K562 (cell line): ENCODE data around the gene TEDC1. TPM values are rescaled to one million over a fixed set of nuclear protein-coding genes. Genes with fewer than 3 reads are reported as not detected.

Experiments
- ATAC-seq: fragments of 200-7000 bp; cut with Tn5 transposase; 3 replicates; pipeline ENCODE4 v1.9.1; 2020; ENCODE audit warnings: moderate library complexity
- BruUV-seq: library from RNA; stranded (reverse); fragments of 400-500 nt; replicated peaks from 2 replicates; lab custom pipeline; 2021; lab: Mats Ljungman, UMichigan
- CTCF ChIA-PET: fragments of 300-600 bp; formaldehyde crosslinking; extraction: SDS; loops from one replicate; lab custom pipeline; 2021; ENCODE audit warnings: low intra/inter-chr PET ratio; lab: Yijun Ruan, JAX
- POLR2A ChIA-PET: fragments of 300-600, 350-650 bp; sonication (Branson Sonifier 250); formaldehyde crosslinking; extraction: SDS; loops from one replicate; lab custom pipeline; 2021; ENCODE audit warnings: antibody characterized with exemption, inconsistent platforms; lab: Yijun Ruan, JAX
- DNase-seq, 4 experiments: peaks; one replicate each; pipeline versions ENCODE4 v3.0.0 to v3.0.0-alpha.2; 2011 to 2018; ENCODE audit warnings: low spot score in 3 of 4, mixed read lengths in 3 of 4; ENCODE audit errors: extremely low read depth in 1 of 4
- FAIRE-seq: peaks from 2 replicates; lab custom pipeline; 2011; peaks lifted over from hg19 to GRCh38; lab: Jason Lieb, UNC
- H2AFZ ChIP-seq: 2 replicates; pipeline ENCODE4 v1.6.0; 2011; ENCODE audit warnings: low read depth, low read length, control low read depth, inconsistent platforms
- H3K27ac ChIP-seq: fragments of 200-600 bp; 3 replicates; pipeline ENCODE4 v1.8.0; 2011; ENCODE audit warnings: low read depth, mild to moderate bottlenecking, control low read depth, inconsistent platforms, low read length, moderate library complexity, mixed read lengths; ENCODE audit errors: extremely low read depth
- H3K27me3 ChIP-seq, 2 experiments: fragments of 300-600 bp in 1 of 2; 2 replicates in 1 of 2; 3 replicates in 1 of 2; pipeline versions ENCODE4 v1.6.0 to v1.8.0; 2011; ENCODE audit warnings: inconsistent platforms in 2 of 2, low read length in 2 of 2, mild to moderate bottlenecking in 1 of 2, mixed read lengths in 1 of 2, moderate library complexity in 1 of 2; ENCODE audit not compliant: control insufficient read depth in 2 of 2, insufficient read depth in 2 of 2
- H3K36me3 ChIP-seq: fragments of 300-600 bp; 3 replicates; pipeline ENCODE4 v1.8.0; 2011; ENCODE audit warnings: mild to moderate bottlenecking, low read length, inconsistent platforms; ENCODE audit not compliant: control insufficient read depth, insufficient read depth
- H3K4me1 ChIP-seq, 2 experiments: fragments of 200-600 bp in 1 of 2; replicated peaks in 1 of 2; 2 replicates in 1 of 2; 3 replicates in 1 of 2; pipeline versions ENCODE4 v1.5.1 to v1.8.0; 2011; ENCODE audit warnings: inconsistent platforms in 2 of 2, low read length in 2 of 2, mild to moderate bottlenecking in 1 of 2, mixed read lengths in 1 of 2, moderate library complexity in 1 of 2; ENCODE audit not compliant: control insufficient read depth in 2 of 2, insufficient read depth in 2 of 2
- H3K4me2 ChIP-seq: 2 replicates; pipeline ENCODE4 v1.6.1; 2011; ENCODE audit warnings: low read length, control low read depth, inconsistent platforms, mixed read lengths; ENCODE audit not compliant: insufficient read depth
- H3K4me3 ChIP-seq: fragments of 200-600 bp; sonication (generic), shearing (Covaris generic); 2 replicates; pipeline ENCODE4 v1.5.1; 2016; ENCODE audit warnings: control low read depth, inconsistent platforms
- H3K79me2 ChIP-seq: fragments of 200-600 bp; 3 replicates; pipeline ENCODE4 v1.8.0; 2011; ENCODE audit warnings: low read length, inconsistent platforms; ENCODE audit not compliant: control insufficient read depth, insufficient read depth
- H3K9ac ChIP-seq, 2 experiments: 2 replicates each; pipeline versions ENCODE4 v1.6.0 to v1.6.1; 2011; ENCODE audit warnings: low read depth in 2 of 2, low read length in 2 of 2, control low read depth in 1 of 2, inconsistent platforms in 1 of 2, mild to moderate bottlenecking in 1 of 2, mixed read lengths in 1 of 2; ENCODE audit not compliant: insufficient read depth in 1 of 2
- H3K9me1 ChIP-seq: one replicate; pipeline ENCODE4 v1.6.0; 2011; ENCODE audit warnings: inconsistent platforms, mild to moderate bottlenecking, low read length, moderate library complexity; ENCODE audit not compliant: control insufficient read depth, insufficient read depth
- H3K9me3 ChIP-seq: replicated peaks from 2 replicates; pipeline ENCODE4 v1.5.1; 2011; ENCODE audit warnings: low read depth, low read length, inconsistent platforms; ENCODE audit not compliant: control insufficient read depth, insufficient read depth
- H4K20me1 ChIP-seq: replicated peaks from 2 replicates; pipeline ENCODE4 v1.6.1; 2011; ENCODE audit warnings: low read length, inconsistent platforms, mixed read lengths; ENCODE audit not compliant: control insufficient read depth, insufficient read depth
- MAFK ChIP-seq: IDR thresholded peaks from 2 replicates; pipeline ENCODE4 v1.6.1; 2011; ENCODE audit warnings: low read length, improper control_type of control experiment
- MEF2D ChIP-seq: conservative IDR thresholded peaks from 2 replicates; pipeline ENCODE4 v1.6.1; 2016; ENCODE audit warnings: low read depth, missing genetic modification characterization, missing compliant biosample characterization
- SMAD2 ChIP-seq: fragments of 150-350 bp; IDR thresholded peaks from 2 replicates; pipeline ENCODE4 v1.6.1; 2014; ENCODE audit warnings: low read depth, mild to moderate bottlenecking, low read length
- SMC3 ChIP-seq: conservative IDR thresholded peaks from 2 replicates; pipeline ENCODE4 v1.6.1; 2011; ENCODE audit warnings: low read depth, low read length, improper control_type of control experiment; ENCODE audit not compliant: insufficient read depth
- TBL1XR1 ChIP-seq, 2 experiments: IDR thresholded peaks; 2 replicates each; pipeline ENCODE4 v1.6.1; 2012; ENCODE audit warnings: improper control_type of control experiment in 2 of 2, low read length in 2 of 2, mild to moderate bottlenecking in 1 of 2
- YBX1 ChIP-seq: fragments of 450-650 bp; IDR thresholded peaks from 2 replicates; pipeline ENCODE4 v1.7.1; 2016; ENCODE audit warnings: mild to moderate bottlenecking
- WGBS: fragments of 100-300 bp; shearing (Covaris generic); methylation state at CpG from one replicate; pipeline ENCODE4 v1.1.6; 2016; ENCODE audit warnings: low coverage, mixed read lengths; ENCODE audit not compliant: insufficient coverage; ENCODE audit errors: missing lambda C conversion rate; 5-methylcytosine and 5-hydroxymethylcytosine counted together
- in situ Hi-C: fragments of 300-500 bp; cut with MboI; formaldehyde crosslinking; loops from 4 replicates; pipeline ENCODE4 v1.15.0; 2018; ENCODE audit warnings: inconsistent platforms, mixed read lengths
- intact Hi-C: fragments of 100-400 bp; cut with micrococcal nuclease; formaldehyde crosslinking; loops from 2 replicates; pipeline ENCODE4 v1.14.2; 2022
- polyA plus RNA-seq, 8 experiments: library from polyadenylated mRNA; depleted of rRNA in 4 of 8; stranded (reverse) in 5 of 8; unstranded in 3 of 8; fragments of >200 nt; fragmentation: Nextera tagmentation in 2 of 8; fragmentation: Illumina TruSeq in 1 of 8; extraction: Ambion mirVana in 2 of 8; extraction: Trizol in 1 of 8; gene quantifications; 2 replicates each; pipeline versions ENCODE4 v1.2.1 to v1.2.3, GENCODE V29; 2011 to 2014; ENCODE audit warnings: inconsistent platforms in 1 of 8, missing spikeins in 1 of 8
- total RNA-seq, 7 experiments: library from RNA; depleted of rRNA in 6 of 7; stranded (reverse); fragments of >200 nt in 6 of 7; fragmentation: Illumina TruSeq in 2 of 7; extraction: Trizol in 2 of 7; gene quantifications; 2 replicates each; pipeline versions ENCODE4 v1.2.1 to v1.2.3, GENCODE V29; 2011 to 2021; ENCODE audit warnings: low replicate concordance in 1 of 7
- TF ChIP-seq, protein P1 (sequence below): sonication (generic); formaldehyde crosslinking; IDR thresholded peaks from 2 replicates; pipeline ENCODE4 v1.8.0; 2023; ENCODE audit warnings: mild to moderate bottlenecking, missing genetic modification reagents

TEDC1 gene
- total and polyA plus RNA-seq, 9 of the 15 experiments (the other 6 are each of a cell fraction or from before 2014, with no cell fraction given) = 0.21 to 28.3 (median 5.9) TPM

DNA sequence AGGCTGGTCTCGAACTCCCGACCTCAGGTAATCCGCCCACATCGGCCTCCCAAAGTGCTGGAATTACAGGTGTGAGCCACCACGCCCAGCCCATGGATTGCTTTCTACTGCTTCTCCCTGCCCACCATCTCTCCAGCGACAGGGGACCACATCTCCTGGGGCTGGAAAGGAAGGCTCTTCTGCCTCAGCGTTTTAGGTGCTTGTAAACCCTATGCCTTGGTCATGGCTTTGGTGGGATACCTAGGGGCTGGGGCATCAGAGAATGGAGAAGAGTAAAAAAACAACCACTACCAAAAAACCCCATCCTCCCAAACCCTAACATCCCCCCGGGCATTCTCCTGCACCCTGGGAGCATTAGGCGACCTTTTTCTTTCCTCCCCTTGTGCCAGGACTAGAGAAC is 34.3 kb downstream of the TEDC1 start:
- intact Hi-C loops = loop anchor here (5.0 to 10.0 kb wide), 2 partner anchors 51 to 433 kb away; partner anchors contain the start of gene CRIP2
- no TSS peak for BruUV-seq
- Histone ChIP-seq H3K27me3 (peaks cover 0 to 17% of the 10 kb centered on the region in 2 experiments; a peak in 2 of 5 replicates), H4K20me1 (no peaks in the 10 kb centered on the region), H3K4me3 (no peak overlapping the region)
- 31% methylated on average over 6 of the region's 9 CpGs for WGBS
- TF ChIP-seq MEF2D (tag) (no peak), SMAD2 (no peak), MAFK (no peak), YBX1 (no peak), SMC3 (no peak), TBL1XR1 (IDR thresholded peaks at IDR 0.05; ENCODE audit: low read length in 2 of 2) (no peak)
- TF ChIP-seq, protein P1, sequence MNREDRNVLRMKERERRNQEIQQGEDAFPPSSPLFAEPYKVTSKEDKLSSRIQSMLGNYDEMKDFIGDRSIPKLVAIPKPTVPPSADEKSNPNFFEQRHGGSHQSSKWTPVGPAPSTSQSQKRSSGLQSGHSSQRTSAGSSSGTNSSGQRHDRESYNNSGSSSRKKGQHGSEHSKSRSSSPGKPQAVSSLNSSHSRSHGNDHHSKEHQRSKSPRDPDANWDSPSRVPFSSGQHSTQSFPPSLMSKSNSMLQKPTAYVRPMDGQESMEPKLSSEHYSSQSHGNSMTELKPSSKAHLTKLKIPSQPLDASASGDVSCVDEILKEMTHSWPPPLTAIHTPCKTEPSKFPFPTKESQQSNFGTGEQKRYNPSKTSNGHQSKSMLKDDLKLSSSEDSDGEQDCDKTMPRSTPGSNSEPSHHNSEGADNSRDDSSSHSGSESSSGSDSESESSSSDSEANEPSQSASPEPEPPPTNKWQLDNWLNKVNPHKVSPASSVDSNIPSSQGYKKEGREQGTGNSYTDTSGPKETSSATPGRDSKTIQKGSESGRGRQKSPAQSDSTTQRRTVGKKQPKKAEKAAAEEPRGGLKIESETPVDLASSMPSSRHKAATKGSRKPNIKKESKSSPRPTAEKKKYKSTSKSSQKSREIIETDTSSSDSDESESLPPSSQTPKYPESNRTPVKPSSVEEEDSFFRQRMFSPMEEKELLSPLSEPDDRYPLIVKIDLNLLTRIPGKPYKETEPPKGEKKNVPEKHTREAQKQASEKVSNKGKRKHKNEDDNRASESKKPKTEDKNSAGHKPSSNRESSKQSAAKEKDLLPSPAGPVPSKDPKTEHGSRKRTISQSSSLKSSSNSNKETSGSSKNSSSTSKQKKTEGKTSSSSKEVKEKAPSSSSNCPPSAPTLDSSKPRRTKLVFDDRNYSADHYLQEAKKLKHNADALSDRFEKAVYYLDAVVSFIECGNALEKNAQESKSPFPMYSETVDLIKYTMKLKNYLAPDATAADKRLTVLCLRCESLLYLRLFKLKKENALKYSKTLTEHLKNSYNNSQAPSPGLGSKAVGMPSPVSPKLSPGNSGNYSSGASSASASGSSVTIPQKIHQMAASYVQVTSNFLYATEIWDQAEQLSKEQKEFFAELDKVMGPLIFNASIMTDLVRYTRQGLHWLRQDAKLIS = no peak
- TF ChIP-seq, all 486 proteins: peak for 0
- H3K27ac ChIP-seq = no peak overlapping the region
- in situ Hi-C loops = no loop called here
- no peaks in the 10 kb centered on the region for H3K9me1 ChIP-seq
- peaks cover 0 to 41% of the 10 kb centered on the region in 2 experiments; a peak in 2 of 5 replicates for H3K4me1 ChIP-seq
- no peaks in the 10 kb centered on the region for H3K9me3 ChIP-seq
- ChIA-PET CTCF (no interaction called here), POLR2A (no interaction called here)
- FAIRE-seq = no peak
- no peaks in the 10 kb centered on the region for H3K79me2 ChIP-seq
- no peaks in the 10 kb centered on the region for H3K36me3 ChIP-seq
- ATAC-seq = no peak
- H2AFZ ChIP-seq = no peak overlapping the region
- DNase-seq = no peak
- H3K9ac ChIP-seq = no peak overlapping the region
- no peak overlapping the region for H3K4me2 ChIP-seq
